Measurements from ENCODE around the gene NLRC5.

The NLRC5 gene

GRCh38 chr16:57133031-57133430 lies 143.7 kb downstream of the NLRC5 start:
- DNase-seq = no peak
